ENCODE results near the gene CA12.

- TF ChIP-seq SPI1 (IDR thresholded peaks at IDR 0.05; ENCODE audit: borderline replicate concordance, low read depth) (no peak), CTCF (IDR thresholded peaks at IDR 0.05; ENCODE audit: insufficient read depth, low read length) (no peak), REST (IDR thresholded peaks at IDR 0.05; ENCODE audit: insufficient replicate concordance, low read depth) (no peak)
Observed at GRCh38 chr15:63287109-63287508, 94.5 kb downstream of the CA12 start.
